ENCODE measurements around the gene TBC1D12.

Gene TBC1D12

DNA sequence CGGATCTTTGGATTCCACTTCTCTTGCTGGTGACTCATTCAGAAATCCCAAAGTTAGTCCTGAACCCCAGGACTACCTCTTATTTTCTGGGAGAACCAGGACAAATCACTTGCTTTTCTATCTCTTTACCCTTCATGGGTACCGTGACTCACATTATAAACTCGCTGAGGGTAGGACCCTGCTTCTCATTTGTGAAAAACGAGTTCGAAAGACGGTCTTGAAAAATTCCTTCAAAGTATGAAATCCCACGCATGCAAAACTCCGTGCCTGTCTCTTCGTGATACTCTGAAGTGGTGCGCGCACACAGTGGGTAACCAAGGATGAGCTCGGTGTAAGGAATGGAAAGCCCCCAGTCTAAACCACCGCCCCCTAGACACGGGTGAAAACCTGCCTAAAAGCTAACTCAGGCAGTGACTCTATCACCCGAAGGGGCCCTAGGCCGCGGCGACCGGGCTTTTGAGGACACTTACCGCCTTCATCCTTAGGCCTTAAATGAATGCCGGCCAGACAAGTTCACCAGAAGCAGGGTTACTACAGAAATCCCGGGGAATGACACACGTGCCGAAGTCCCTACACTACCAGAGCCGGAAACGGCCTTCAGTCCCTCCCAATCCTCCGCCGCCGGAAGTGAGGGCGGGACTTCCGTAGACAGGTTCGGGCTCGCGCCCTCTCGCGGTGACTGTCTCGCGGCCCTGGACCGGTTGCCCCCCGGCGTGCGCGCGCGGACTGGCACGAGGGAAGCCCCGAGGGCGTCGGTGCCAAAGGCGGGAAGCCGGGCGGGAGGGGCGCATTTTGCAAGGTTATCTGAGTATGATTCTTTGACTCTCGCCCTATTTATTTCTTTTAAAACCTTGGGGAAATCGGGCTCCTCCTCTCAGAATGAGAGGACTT, 39.7 kb upstream of the TBC1D12 start, which contains the start of gene NOC3L:
Gene NOC3L, minus strand, starts transcription at position 580 of the 891 bp plus-strand sequence. Its CDS starts 101 bp downstream, at position 479.
- peak; percentile 51 for TF ChIP-seq CTCF (IDR thresholded peaks at IDR 0.05; ENCODE audit: insufficient read depth, low read depth, low read length, missing control alignments)
- peak within 1 kb of the TSS; percentile 66 for H3K4me3 ChIP-seq (ENCODE audit: low read length)
- DNase-seq (ENCODE audit: low read depth): peak; percentile 96

GRCh38 chr10:94363251-94363565, 39.1 kb upstream of the TBC1D12 start:
- TF ChIP-seq CTCF (IDR thresholded peaks at IDR 0.05; ENCODE audit: insufficient read depth, low read depth, low read length, missing control alignments): no peak
- no peak for DNase-seq (ENCODE audit: low read depth)
- peak overlapping the region; percentile 66 for H3K4me3 ChIP-seq (ENCODE audit: low read length)

DNA sequence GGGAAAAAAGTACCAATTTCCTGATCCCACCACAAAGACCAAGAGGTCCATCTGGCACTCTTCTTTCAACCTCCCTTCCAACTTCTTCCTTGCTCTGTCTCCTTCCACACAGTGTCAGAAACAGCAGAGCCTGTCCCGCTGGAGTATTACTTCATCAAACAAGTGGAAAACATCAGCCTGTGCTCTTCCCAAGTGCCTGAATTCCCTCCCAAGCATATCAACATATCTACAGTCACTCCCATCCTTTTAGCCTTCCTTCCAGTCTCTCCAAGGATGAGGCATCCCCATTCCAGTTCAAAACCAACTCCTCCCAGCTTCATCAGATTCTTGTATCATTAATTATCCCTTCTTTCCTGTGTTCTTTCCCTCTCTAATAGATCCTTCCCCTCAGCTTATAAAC, 37.9 kb upstream of the TBC1D12 start:
- no peak for TF ChIP-seq CTCF (IDR thresholded peaks at IDR 0.05; ENCODE audit: insufficient read depth, low read depth, low read length, missing control alignments)
- DNase-seq (ENCODE audit: low read depth): no peak
- no peak overlapping the region for H3K4me3 ChIP-seq (ENCODE audit: low read length)

GRCh38 chr10:94366382-94366781, 36.0 kb upstream of the TBC1D12 start:
- no peak overlapping the region for H3K4me3 ChIP-seq (ENCODE audit: low read length)
- no peak for TF ChIP-seq CTCF (IDR thresholded peaks at IDR 0.05; ENCODE audit: insufficient read depth, low read depth, low read length, missing control alignments)
- no peak for DNase-seq (ENCODE audit: low read depth)

GRCh38 chr10:94370501-94370900, 31.8 kb upstream of the TBC1D12 start:
- no peak for DNase-seq (ENCODE audit: low read depth)
- H3K4me3 ChIP-seq (ENCODE audit: low read length): no peak overlapping the region
- TF ChIP-seq CTCF (IDR thresholded peaks at IDR 0.05; ENCODE audit: insufficient read depth, low read depth, low read length, missing control alignments): no peak

GRCh38 chr10:94375374-94375773, 27.0 kb upstream of the TBC1D12 start:
- TF ChIP-seq CTCF (IDR thresholded peaks at IDR 0.05; ENCODE audit: insufficient read depth, low read depth, low read length, missing control alignments): no peak
- no peak for DNase-seq (ENCODE audit: low read depth)
- no peak overlapping the region for H3K4me3 ChIP-seq (ENCODE audit: low read length)

GRCh38 chr10:94376865-94377264, 25.5 kb upstream of the TBC1D12 start:
- DNase-seq (ENCODE audit: low read depth): no peak
- H3K4me3 ChIP-seq (ENCODE audit: low read length): no peak overlapping the region
- no peak for TF ChIP-seq CTCF (IDR thresholded peaks at IDR 0.05; ENCODE audit: insufficient read depth, low read depth, low read length, missing control alignments)
